H9 (cell line): ENCODE results near the gene SHISA7. TPM values are rescaled to one million over a fixed set of nuclear protein-coding genes. Genes with fewer than 3 reads are reported as not detected.

Source experiments
- DNase-seq: peaks from one replicate; pipeline ENCODE4 v3.0.0-alpha.2; 2017
- H2AFZ ChIP-seq: one replicate; pipeline ENCODE4 v1.6.1; 2013; ENCODE audit warnings: mild to moderate bottlenecking, low read length, control low read depth, moderate library complexity
- H2AK5ac ChIP-seq: 2 replicates; pipeline ENCODE4 v1.6.1; 2013; ENCODE audit warnings: low read length, control low read depth, mixed read lengths; ENCODE audit not compliant: insufficient read length
- H2BK120ac ChIP-seq: one replicate; pipeline ENCODE4 v1.6.1; 2013; ENCODE audit warnings: low read depth, mild to moderate bottlenecking, low read length, control low read depth, inconsistent platforms; ENCODE audit not compliant: poor library complexity, severe bottlenecking
- H2BK12ac ChIP-seq: 2 replicates; pipeline ENCODE4 v1.6.1; 2013; ENCODE audit warnings: low read length, control low read depth, mixed read lengths, low read depth; ENCODE audit not compliant: insufficient read length
- H2BK15ac ChIP-seq: 2 replicates; pipeline ENCODE4 v1.6.1; 2013; ENCODE audit warnings: low read depth, low read length, control low read depth
- H2BK20ac ChIP-seq: one replicate; pipeline ENCODE4 v1.6.1; 2013; ENCODE audit warnings: low read depth, mild to moderate bottlenecking, low read length, control low read depth, inconsistent platforms; ENCODE audit not compliant: poor library complexity, severe bottlenecking
- H2BK5ac ChIP-seq: 2 replicates; pipeline ENCODE4 v1.6.1; 2013; ENCODE audit warnings: low read length, control low read depth, mixed read lengths; ENCODE audit not compliant: insufficient read length
- H3K14ac ChIP-seq: 2 replicates; pipeline ENCODE4 v1.6.1; 2013; ENCODE audit warnings: low read length, control low read depth; ENCODE audit not compliant: insufficient read depth
- H3K18ac ChIP-seq: 2 replicates; pipeline ENCODE4 v1.6.1; 2013; ENCODE audit warnings: low read depth, mild to moderate bottlenecking, mixed read lengths, low read length, control low read depth; ENCODE audit not compliant: insufficient read length
- H3K23ac ChIP-seq: 2 replicates; pipeline ENCODE4 v1.6.1; 2013; ENCODE audit warnings: low read length, control low read depth, mixed read lengths, low read depth; ENCODE audit not compliant: insufficient read length
- H3K23me2 ChIP-seq: 2 replicates; pipeline ENCODE4 v1.6.1; 2013; ENCODE audit warnings: low read depth, mild to moderate bottlenecking, mixed read lengths, low read length, control low read depth; ENCODE audit not compliant: insufficient read length, poor library complexity, severe bottlenecking
- H3K27ac ChIP-seq: 2 replicates; pipeline ENCODE4 v1.5.1; 2013; ENCODE audit warnings: low read length, control low read depth, mixed read lengths, low read depth; ENCODE audit not compliant: insufficient read length
- H3K27me3 ChIP-seq: 2 replicates; pipeline ENCODE4 v1.6.1; 2013; ENCODE audit warnings: low read length, control low read depth, inconsistent platforms; ENCODE audit not compliant: insufficient read depth
- H3K4ac ChIP-seq: 2 replicates; pipeline ENCODE4 v1.6.1; 2013; ENCODE audit warnings: low read depth, mild to moderate bottlenecking, control low read depth, inconsistent platforms, low read length, moderate library complexity
- H3K4me1 ChIP-seq: 2 replicates; pipeline ENCODE4 v1.6.1; 2013; ENCODE audit warnings: low read length, control low read depth, inconsistent platforms; ENCODE audit not compliant: insufficient read depth
- H3K4me2 ChIP-seq: 2 replicates; pipeline ENCODE4 v1.6.1; 2013; ENCODE audit warnings: low read length, control low read depth, mixed read lengths; ENCODE audit not compliant: insufficient read length, insufficient read depth
- H3K56ac ChIP-seq: 2 replicates; pipeline ENCODE4 v1.6.1; 2013; ENCODE audit warnings: low read depth, mild to moderate bottlenecking, mixed read lengths, low read length, control low read depth; ENCODE audit not compliant: insufficient read length
- H3K79me1 ChIP-seq: 2 replicates; pipeline ENCODE4 v1.6.1; 2013; ENCODE audit warnings: low read depth, mild to moderate bottlenecking, moderate library complexity, low read length, control low read depth, inconsistent platforms; ENCODE audit not compliant: insufficient read depth, poor library complexity, severe bottlenecking
- H3K79me2 ChIP-seq: 2 replicates; pipeline ENCODE4 v1.6.1; 2013; ENCODE audit warnings: low read length, control low read depth, inconsistent platforms; ENCODE audit not compliant: insufficient read depth
- H3K9ac ChIP-seq: 2 replicates; pipeline ENCODE4 v1.6.1; 2013; ENCODE audit warnings: low read length, control low read depth, mixed read lengths; ENCODE audit not compliant: insufficient read length; ENCODE audit errors: extremely low read depth
- H3K9me3 ChIP-seq: one replicate; pipeline ENCODE4 v1.6.1; 2013; ENCODE audit warnings: low read depth, low read length, inconsistent platforms; ENCODE audit not compliant: control insufficient read depth
- H3T11ph ChIP-seq: one replicate; pipeline ENCODE4 v1.6.1; 2013; ENCODE audit warnings: mild to moderate bottlenecking, low read length, control low read depth, inconsistent platforms
- H4K20me1 ChIP-seq: one replicate; pipeline ENCODE4 v1.6.1; 2013; ENCODE audit not compliant: control insufficient read depth, insufficient read length, insufficient read depth
- H4K5ac ChIP-seq: 2 replicates; pipeline ENCODE4 v1.6.1; 2013; ENCODE audit warnings: low read depth, mild to moderate bottlenecking, mixed read lengths, low read length, control low read depth; ENCODE audit not compliant: insufficient read length
- H4K8ac ChIP-seq: replicated peaks from 2 replicates; pipeline ENCODE4 v1.6.1; 2013; ENCODE audit warnings: low read length, control low read depth, mixed read lengths, low read depth; ENCODE audit not compliant: insufficient read length
- H4K91ac ChIP-seq: 2 replicates; pipeline ENCODE4 v1.6.1; 2013; ENCODE audit warnings: low read depth, mild to moderate bottlenecking, moderate library complexity, mixed read lengths, low read length, control low read depth; ENCODE audit not compliant: insufficient read length
- H3K27ac Mint-ChIP-seq, 3 experiments: 2 replicates in 2 of 3; 3 replicates in 1 of 3; pipeline ENCODE4 v1.8.0; 2020 to 2021; ENCODE audit warnings: mixed read lengths in 3 of 3, mild to moderate bottlenecking in 1 of 3, moderate library complexity in 1 of 3
- H3K27me3 Mint-ChIP-seq: 2 replicates; pipeline ENCODE4 v1.8.0; 2021; ENCODE audit warnings: low read depth, mild to moderate bottlenecking, moderate library complexity, mixed read lengths
- H3K36me3 Mint-ChIP-seq, 3 experiments: 2 replicates in 2 of 3; 3 replicates in 1 of 3; pipeline ENCODE4 v1.8.0; 2020 to 2021; ENCODE audit warnings: low read depth in 3 of 3, mixed read lengths in 3 of 3; ENCODE audit not compliant: insufficient read depth in 1 of 3
- H3K4me1 Mint-ChIP-seq, 2 experiments: 2 replicates each; pipeline ENCODE4 v1.8.0; 2020; ENCODE audit warnings: mixed read lengths in 2 of 2
- H3K4me3 Mint-ChIP-seq, 2 experiments: 2 replicates in 1 of 2; 3 replicates in 1 of 2; pipeline ENCODE4 v1.8.0; 2020 to 2021; ENCODE audit warnings: mild to moderate bottlenecking in 2 of 2, mixed read lengths in 2 of 2, moderate library complexity in 1 of 2
- H3K9me3 Mint-ChIP-seq, 2 experiments: 2 replicates in 1 of 2; 3 replicates in 1 of 2; pipeline ENCODE4 v1.8.0; 2020; ENCODE audit warnings: mild to moderate bottlenecking in 2 of 2, mixed read lengths in 2 of 2, moderate library complexity in 1 of 2
- WGBS: extraction: QIAGEN DNeasy Blood & Tissue Kit; methylation state at CpG from one replicate; pipeline ENCODE4 v1.1.7; 2013; ENCODE audit warnings: missing lambda C conversion rate, low lambda C conversion rate, mixed read lengths; ENCODE audit not compliant: insufficient read length; ENCODE audit errors: extremely low coverage; 5-methylcytosine and 5-hydroxymethylcytosine counted together
- total RNA-seq: library from RNA; stranded (reverse); gene quantifications from 2 replicates; pipeline ENCODE4 v1.2.1, GENCODE V29; 2021
- TF ChIP-seq, protein P1 (sequence below): fragments of 200-600 bp; sonication (generic); conservative IDR thresholded peaks from 3 replicates; pipeline ENCODE4 v1.8.0; 2021; ENCODE audit warnings: antibody characterized with exemption, mild to moderate bottlenecking

Gene SHISA7
- total RNA-seq, 1 experiment from 2014 or later: 0.31 TPM

DNA sequence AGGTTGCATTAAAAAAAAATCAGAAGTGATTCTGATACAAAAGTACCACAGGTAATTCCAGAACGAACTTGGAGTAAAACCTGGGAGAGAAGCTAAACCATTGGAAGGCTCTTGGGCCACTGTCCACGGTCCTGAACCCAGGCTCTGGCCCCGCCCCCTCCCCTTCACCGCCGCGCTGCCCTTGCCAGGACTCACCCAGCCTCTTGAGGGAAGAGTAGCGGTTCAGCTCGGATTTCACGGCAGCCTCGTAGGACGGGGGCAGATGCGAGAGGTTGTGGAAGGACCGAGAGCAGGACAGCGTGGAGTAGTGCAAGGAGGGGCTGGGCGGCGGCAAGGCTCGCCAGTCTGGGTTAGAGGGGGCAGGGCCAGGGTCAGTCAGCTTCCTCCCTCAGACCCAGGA, 5.7 kb downstream of the SHISA7 start:
- no peaks in the 10 kb centered on the region for H3K79me1 ChIP-seq
- no CpG with 5 or more reads among the region's 17 CpGs for WGBS
- H3K9ac ChIP-seq: no peak overlapping the region
- no peaks in the 10 kb centered on the region for H3K79me2 ChIP-seq
- DNase-seq: peak; percentile 88
- peaks cover 16% of the 10 kb centered on the region for H3K23me2 ChIP-seq
- no peaks in the 10 kb centered on the region for H4K20me1 ChIP-seq
- H4K8ac ChIP-seq: no peak overlapping the region
- no peak overlapping the region for H3K56ac ChIP-seq
- H2BK12ac ChIP-seq: no peak overlapping the region
- H4K91ac ChIP-seq: no peak overlapping the region
- H2BK5ac ChIP-seq: no peak overlapping the region
- H3K23ac ChIP-seq: no peak overlapping the region
- Mint-ChIP-seq H3K27me3 (peaks cover 54% of the 10 kb centered on the region), H3K36me3 (no peaks in the 10 kb centered on the region), H3K27ac (no peak overlapping the region), H3K4me3 (no peak overlapping the region), H3K4me1 (peaks cover 11 to 19% of the 10 kb centered on the region in 2 experiments), H3K9me3 (peaks cover 0 to 5% of the 10 kb centered on the region in 2 experiments; a peak in 1 of 5 replicates)
- H3K14ac ChIP-seq: no peak overlapping the region
- H3K27me3 ChIP-seq: peaks cover 5% of the 10 kb centered on the region; the same call in 1 of the 2 replicates
- H3K9me3 ChIP-seq: no peaks in the 10 kb centered on the region
- no peak overlapping the region for H3K27ac ChIP-seq
- H2AK5ac ChIP-seq: no peak overlapping the region
- H4K5ac ChIP-seq: no peak overlapping the region
- no peak overlapping the region for H3K4me2 ChIP-seq
- H3K4me1 ChIP-seq: 0 out of 2 replicates have a peak, but pooled peaks cover 2% of the 10 kb centered on the region
- TF ChIP-seq, protein P1, sequence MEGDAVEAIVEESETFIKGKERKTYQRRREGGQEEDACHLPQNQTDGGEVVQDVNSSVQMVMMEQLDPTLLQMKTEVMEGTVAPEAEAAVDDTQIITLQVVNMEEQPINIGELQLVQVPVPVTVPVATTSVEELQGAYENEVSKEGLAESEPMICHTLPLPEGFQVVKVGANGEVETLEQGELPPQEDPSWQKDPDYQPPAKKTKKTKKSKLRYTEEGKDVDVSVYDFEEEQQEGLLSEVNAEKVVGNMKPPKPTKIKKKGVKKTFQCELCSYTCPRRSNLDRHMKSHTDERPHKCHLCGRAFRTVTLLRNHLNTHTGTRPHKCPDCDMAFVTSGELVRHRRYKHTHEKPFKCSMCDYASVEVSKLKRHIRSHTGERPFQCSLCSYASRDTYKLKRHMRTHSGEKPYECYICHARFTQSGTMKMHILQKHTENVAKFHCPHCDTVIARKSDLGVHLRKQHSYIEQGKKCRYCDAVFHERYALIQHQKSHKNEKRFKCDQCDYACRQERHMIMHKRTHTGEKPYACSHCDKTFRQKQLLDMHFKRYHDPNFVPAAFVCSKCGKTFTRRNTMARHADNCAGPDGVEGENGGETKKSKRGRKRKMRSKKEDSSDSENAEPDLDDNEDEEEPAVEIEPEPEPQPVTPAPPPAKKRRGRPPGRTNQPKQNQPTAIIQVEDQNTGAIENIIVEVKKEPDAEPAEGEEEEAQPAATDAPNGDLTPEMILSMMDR: 0 out of 3 replicates have a peak, but pooled peaks have one; percentile 10
- H3K18ac ChIP-seq: no peak overlapping the region
- no peak overlapping the region for H2AFZ ChIP-seq
- H3K4ac ChIP-seq: no peak overlapping the region
- no peak overlapping the region for H2BK15ac ChIP-seq
- H3T11ph ChIP-seq: no peak overlapping the region
- no peak overlapping the region for H2BK120ac ChIP-seq
- no peak overlapping the region for H2BK20ac ChIP-seq
